ENCODE data around the gene GPX6.
"Not testable (repeated sequence)": the region's sequence is repeated elsewhere in the genome, so short reads cannot be mapped to it uniquely, and the experiment has no call there.

GPX6 gene

DNA sequence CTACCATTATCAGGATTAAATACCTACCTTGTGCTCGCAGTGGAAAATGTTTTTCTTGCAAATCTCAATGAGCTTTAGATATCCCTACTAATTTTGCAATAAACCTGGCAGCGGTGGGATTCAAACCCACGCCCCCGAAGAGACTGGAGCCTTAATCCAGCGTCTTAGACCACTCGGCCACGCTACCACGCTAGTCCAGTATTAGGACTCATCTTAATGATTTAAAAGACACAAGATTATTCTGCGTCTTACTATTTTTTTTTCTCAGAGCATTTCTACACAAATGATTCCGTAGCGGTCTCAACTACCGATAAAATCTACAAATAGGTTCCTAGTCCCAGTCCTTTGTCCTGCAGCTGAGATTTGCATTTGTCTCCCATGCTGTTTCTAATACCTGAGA lies 37.1 kb downstream of the GPX6 start:
- no peak for DNase-seq

DNA sequence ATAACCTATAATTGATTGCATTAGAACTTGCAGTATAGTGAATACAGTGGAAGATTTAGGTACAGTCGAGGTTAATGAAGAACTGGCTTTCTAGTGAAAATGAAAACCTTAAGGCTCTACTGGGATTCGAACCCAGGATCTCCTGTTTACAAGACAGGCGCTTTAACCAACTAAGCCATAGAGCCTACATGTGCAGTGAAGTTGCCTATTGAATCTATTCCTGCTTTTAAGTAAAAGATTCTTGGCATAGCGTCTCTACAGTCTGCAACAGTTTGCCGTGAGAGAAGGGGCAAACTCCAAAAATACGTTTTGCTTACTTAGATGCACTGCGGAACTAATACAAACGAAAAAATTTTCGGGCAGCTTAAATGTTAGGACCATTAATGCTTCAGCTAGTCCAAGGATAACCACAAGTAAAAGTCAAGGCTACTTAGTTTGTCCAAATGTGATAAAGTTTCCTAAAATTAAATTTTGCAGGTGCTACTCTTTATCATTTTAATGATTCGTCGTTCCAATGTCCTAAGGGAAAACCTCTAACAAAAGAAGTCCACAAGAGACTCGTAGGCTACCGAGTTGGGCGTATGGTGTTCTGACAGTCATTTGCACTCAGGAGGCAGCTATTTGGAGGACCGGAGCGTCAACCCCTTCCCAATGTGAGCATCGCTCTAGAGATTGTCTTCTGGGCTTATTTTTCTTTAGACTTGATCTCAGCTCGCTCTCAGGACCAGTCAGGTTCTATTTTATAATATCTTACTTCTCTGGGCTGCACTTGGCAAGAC lies 41.0 kb downstream of the GPX6 start:
- no peak for DNase-seq

DNA sequence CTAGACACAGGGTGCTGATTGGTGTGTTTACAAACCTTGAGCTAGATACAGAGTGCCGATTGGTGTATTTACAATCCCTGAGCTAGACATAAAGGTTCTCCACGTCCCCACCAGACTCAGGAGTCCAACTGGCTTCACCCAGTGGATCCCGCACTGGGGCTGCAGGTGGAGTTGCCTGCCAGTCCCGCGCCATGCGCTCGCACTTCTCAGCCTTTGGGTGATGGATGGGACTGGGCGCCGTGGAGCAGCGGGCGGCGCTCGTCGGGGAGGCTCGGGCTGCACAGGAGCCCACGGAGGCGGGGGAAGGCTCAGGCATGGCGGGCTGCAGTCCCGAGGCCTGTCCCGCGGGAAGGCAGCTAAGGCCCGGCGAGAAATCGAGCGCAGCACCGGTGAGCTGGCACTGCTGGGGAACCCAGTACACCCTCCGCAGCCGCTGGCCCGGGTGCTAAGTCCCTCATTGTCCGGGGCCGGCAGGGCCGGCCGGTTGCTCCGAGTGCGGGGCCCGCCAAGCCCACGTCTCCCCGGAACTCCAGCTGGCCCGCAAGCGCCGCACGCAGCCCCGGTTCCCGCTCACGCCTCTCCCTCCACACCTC lies 46.3 kb downstream of the GPX6 start:
- not testable (repeated sequence) for DNase-seq

DNA sequence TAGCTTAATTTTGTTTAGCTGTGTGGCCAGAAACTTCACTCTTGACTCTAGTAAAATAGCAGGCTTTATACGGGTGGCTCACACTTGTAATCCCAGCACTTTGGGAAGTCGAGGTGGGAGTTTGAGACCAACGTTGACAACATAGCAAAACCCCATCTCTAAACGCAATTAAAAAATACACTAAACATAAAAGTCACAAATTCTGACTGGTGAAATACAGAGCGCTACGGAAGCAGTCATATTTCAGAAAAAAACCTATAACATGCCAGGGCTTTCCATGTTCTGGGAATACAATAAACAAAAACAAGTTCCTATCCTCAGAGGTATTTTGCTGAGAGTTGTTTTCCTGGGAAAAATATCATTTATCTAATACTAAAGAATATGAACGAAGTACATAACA lies 47.5 kb downstream of the GPX6 start:
- DNase-seq: no peak

DNA sequence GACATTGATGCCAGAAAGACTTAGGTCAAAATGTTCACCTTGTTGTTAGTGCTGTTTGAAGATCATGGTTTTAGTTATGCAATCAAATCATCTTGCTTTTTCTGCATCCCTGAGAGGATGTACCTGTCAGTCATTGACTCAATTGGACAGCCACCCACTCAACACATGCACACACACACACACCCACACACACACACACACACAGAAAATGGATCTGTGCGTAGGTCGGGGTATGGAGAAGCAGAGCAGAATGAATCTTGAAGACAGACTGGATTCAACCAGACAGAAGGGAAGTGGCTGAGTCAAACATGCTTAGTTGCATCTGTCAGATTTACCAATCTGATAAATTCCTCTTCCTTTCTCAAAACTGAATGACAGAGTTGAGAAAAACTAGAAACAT lies 53.2 kb downstream of the GPX6 start:
- no peak for DNase-seq

DNA sequence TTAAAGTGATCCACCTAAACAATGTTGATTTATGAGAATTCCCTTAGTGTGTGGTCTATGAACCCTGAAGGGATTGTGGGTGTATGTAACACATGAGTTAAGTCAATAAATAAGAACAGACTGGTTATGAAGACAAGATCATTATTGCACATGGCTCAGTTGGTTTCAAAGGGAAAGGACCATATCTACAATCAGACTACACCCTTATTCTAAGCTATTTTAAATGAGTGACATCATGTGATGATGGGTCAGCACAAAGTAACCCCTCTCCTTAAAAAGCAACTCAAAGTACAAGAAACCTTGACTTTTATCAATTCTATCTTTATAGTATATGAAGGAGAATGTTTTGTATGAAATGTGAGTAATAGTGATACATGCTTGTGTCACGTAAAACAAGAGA lies 57.0 kb downstream of the GPX6 start:
- no peak for DNase-seq

Data from right hindlimb (tissue), 1 donor.